ENCODE data around the gene ST6GAL1. TPM values are rescaled to one million over a fixed set of nuclear protein-coding genes. Genes with fewer than 3 reads are reported as not detected.

ST6GAL1 gene
- total RNA-seq, 4 donors from 2014 or later: 18.0 to 32.2 (median 20.9) TPM

DNA sequence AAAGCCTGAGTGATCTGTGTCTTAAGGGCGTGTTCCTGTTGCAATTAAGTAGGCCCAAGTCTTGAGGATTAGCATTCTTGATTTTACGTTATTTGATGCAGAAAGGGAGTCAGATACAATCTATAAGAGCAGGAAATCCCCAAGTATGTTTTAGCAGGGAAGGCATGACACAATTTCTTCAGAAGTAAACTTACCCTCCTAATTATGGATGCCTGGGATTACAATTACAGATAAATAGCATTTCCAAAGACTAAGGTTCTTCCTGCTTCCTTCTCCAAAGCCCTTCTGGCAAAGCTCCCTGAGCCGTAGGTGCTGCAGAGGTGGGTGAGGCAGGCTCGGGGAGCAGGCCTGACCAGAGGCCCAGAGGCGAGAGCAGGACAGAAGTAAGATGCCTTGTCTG is 34.9 kb upstream of the ST6GAL1 start:
- Histone ChIP-seq H3K36me3 (no peaks in the 10 kb centered on the region), H3K9me3 (no peaks in the 10 kb centered on the region), H3K27ac (no peak overlapping the region), H3K4me3 (no peak overlapping the region), H3K4me1 (no peaks in the 10 kb centered on the region), H3K27me3 (peaks cover 8% of the 10 kb centered on the region)
- TF ChIP-seq EP300 (IDR thresholded peaks at IDR 0.05) (no peak), POLR2AphosphoS5 (IDR thresholded peaks at IDR 0.05) (no peak), POLR2A (IDR thresholded peaks at IDR 0.05) (no peak)
- TF ChIP-seq, protein P1, sequence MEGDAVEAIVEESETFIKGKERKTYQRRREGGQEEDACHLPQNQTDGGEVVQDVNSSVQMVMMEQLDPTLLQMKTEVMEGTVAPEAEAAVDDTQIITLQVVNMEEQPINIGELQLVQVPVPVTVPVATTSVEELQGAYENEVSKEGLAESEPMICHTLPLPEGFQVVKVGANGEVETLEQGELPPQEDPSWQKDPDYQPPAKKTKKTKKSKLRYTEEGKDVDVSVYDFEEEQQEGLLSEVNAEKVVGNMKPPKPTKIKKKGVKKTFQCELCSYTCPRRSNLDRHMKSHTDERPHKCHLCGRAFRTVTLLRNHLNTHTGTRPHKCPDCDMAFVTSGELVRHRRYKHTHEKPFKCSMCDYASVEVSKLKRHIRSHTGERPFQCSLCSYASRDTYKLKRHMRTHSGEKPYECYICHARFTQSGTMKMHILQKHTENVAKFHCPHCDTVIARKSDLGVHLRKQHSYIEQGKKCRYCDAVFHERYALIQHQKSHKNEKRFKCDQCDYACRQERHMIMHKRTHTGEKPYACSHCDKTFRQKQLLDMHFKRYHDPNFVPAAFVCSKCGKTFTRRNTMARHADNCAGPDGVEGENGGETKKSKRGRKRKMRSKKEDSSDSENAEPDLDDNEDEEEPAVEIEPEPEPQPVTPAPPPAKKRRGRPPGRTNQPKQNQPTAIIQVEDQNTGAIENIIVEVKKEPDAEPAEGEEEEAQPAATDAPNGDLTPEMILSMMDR (IDR thresholded peaks at IDR 0.05): no peak
- ATAC-seq: no peak
- 92 to 95% methylated on average over 2 of the region's 5 CpGs for WGBS, 2 donors (ENCODE audit: low coverage in 1 of 2)

DNA sequence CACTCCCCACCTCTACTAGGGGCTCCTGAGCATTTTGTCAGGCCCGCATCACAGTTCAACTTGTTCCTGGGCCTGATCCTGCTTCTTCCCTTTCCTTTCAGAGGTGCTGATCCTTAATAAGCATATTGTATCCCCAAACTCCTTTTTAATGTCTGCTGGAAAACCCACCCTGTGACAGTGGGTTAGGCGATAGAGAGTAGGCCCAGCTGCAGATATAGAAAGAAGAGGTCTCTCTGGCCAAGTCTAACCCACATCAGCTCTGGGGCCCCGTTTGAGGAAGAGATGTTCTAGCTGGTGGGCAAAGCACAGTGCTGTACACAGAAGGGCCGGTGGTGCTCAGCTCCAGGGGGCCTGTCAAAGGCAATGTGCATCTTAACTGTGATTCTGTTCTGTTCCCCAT is 34.3 kb upstream of the ST6GAL1 start:
- TF ChIP-seq, protein P1 (IDR thresholded peaks at IDR 0.05): no peak
- no peak for TF ChIP-seq EP300 (IDR thresholded peaks at IDR 0.05)
- no peak for TF ChIP-seq POLR2A (IDR thresholded peaks at IDR 0.05)
- no peak for TF ChIP-seq POLR2AphosphoS5 (IDR thresholded peaks at IDR 0.05)
- no peaks in the 10 kb centered on the region for H3K4me1 ChIP-seq
- H3K27ac ChIP-seq: no peak overlapping the region
- WGBS, 2 donors (ENCODE audit: low coverage in 1 of 2): 74 to 75% methylated on average over 1 to 2 of the region's 4 CpGs
- H3K36me3 ChIP-seq: no peaks in the 10 kb centered on the region
- peaks cover 5% of the 10 kb centered on the region for H3K27me3 ChIP-seq
- ATAC-seq: no peak
- no peaks in the 10 kb centered on the region for H3K9me3 ChIP-seq
- H3K4me3 ChIP-seq: no peak overlapping the region

GRCh38 chr3:186896875-186897274 is 33.5 kb upstream of the ST6GAL1 start:
- no peaks in the 10 kb centered on the region for H3K9me3 ChIP-seq
- no peak overlapping the region for H3K27ac ChIP-seq
- 17 to 60% methylated on average over 2 to 4 of the region's 4 CpGs for WGBS, 2 donors (ENCODE audit: low coverage in 1 of 2)
- ATAC-seq: no peak
- no peaks in the 10 kb centered on the region for H3K27me3 ChIP-seq
- TF ChIP-seq, protein P1 (IDR thresholded peaks at IDR 0.05): no peak
- TF ChIP-seq EP300 (IDR thresholded peaks at IDR 0.05): no peak
- TF ChIP-seq POLR2A (IDR thresholded peaks at IDR 0.05): no peak
- TF ChIP-seq POLR2AphosphoS5 (IDR thresholded peaks at IDR 0.05): no peak
- no peak overlapping the region for H3K4me3 ChIP-seq
- H3K36me3 ChIP-seq: no peaks in the 10 kb centered on the region
- no peaks in the 10 kb centered on the region for H3K4me1 ChIP-seq

- ATAC-seq: no peak
- Histone ChIP-seq H3K36me3 (no peaks in the 10 kb centered on the region), H3K9me3 (no peaks in the 10 kb centered on the region), H3K27me3 (no peaks in the 10 kb centered on the region), H3K4me3 (no peak overlapping the region), H3K27ac (no peak overlapping the region), H3K4me1 (no peaks in the 10 kb centered on the region)
- 46 to 61% methylated on average over 1 of the region's 1 CpG for WGBS, 2 donors (ENCODE audit: low coverage in 1 of 2)
- TF ChIP-seq, protein P1 (IDR thresholded peaks at IDR 0.05): no peak
- TF ChIP-seq POLR2AphosphoS5 (IDR thresholded peaks at IDR 0.05) (no peak), POLR2A (IDR thresholded peaks at IDR 0.05) (no peak), EP300 (IDR thresholded peaks at IDR 0.05) (no peak)
Observed at GRCh38 chr3:186901135-186901734, 29.1 kb upstream of the ST6GAL1 start.

GRCh38 chr3:186902154-186902553 is 28.2 kb upstream of the ST6GAL1 start:
- Histone ChIP-seq H3K4me3 (no peak overlapping the region), H3K36me3 (no peaks in the 10 kb centered on the region), H3K4me1 (no peaks in the 10 kb centered on the region), H3K27me3 (no peaks in the 10 kb centered on the region), H3K9me3 (no peaks in the 10 kb centered on the region), H3K27ac (no peak overlapping the region)
- ATAC-seq: no peak
- WGBS, 2 donors (ENCODE audit: low coverage in 1 of 2): 45 to 69% methylated on average over 1 to 3 of the region's 3 CpGs
- TF ChIP-seq EP300 (IDR thresholded peaks at IDR 0.05) (no peak), POLR2A (IDR thresholded peaks at IDR 0.05) (no peak), POLR2AphosphoS5 (IDR thresholded peaks at IDR 0.05) (no peak)
- TF ChIP-seq, protein P1 (IDR thresholded peaks at IDR 0.05): no peak

Measured in gastroesophageal sphincter (tissue), 4 donors.